Activated CD4-positive, alpha-beta T cell treated with anti-CD3 and anti-CD28 coated beads, Interleukin-2, amount 10 ng/mL, durations not matched to agents 24 days and 14 days (primary cell): ENCODE data around the gene PRDM16. TPM values are rescaled to one million over a fixed set of nuclear protein-coding genes. Genes with fewer than 3 reads are reported as not detected.
"Not testable (repeated sequence)": the region's sequence is repeated elsewhere in the genome, so short reads cannot be mapped to it uniquely, and the experiment has no call there.

Experiments used
- DNase-seq: peaks from one replicate; pipeline ENCODE4 v3.0.0; 2022
- H3K27ac Mint-ChIP-seq: one replicate; pipeline ENCODE4 v1.8.0; 2022; ENCODE audit warnings: mild to moderate bottlenecking, mixed read lengths
- H3K27me3 Mint-ChIP-seq: one replicate; pipeline ENCODE4 v1.8.0; 2022; ENCODE audit warnings: mixed read lengths
- H3K36me3 Mint-ChIP-seq: one replicate; pipeline ENCODE4 v1.8.0; 2022; ENCODE audit warnings: low read depth, mild to moderate bottlenecking, mixed read lengths
- H3K4me1 Mint-ChIP-seq: one replicate; pipeline ENCODE4 v1.8.0; 2021; ENCODE audit warnings: mixed read lengths
- H3K4me3 Mint-ChIP-seq: one replicate; pipeline ENCODE4 v1.8.0; 2022; ENCODE audit warnings: mild to moderate bottlenecking, moderate library complexity, mixed read lengths
- H3K9me3 Mint-ChIP-seq: one replicate; pipeline ENCODE4 v1.8.0; 2021; ENCODE audit warnings: mixed read lengths
- intact Hi-C: fragments of 100-400 bp; cut with micrococcal nuclease; formaldehyde crosslinking; loops from one replicate; pipeline ENCODE4 v1.15.1; 2023
- total RNA-seq: library from RNA; stranded (reverse); gene quantifications from 2 replicates; pipeline ENCODE4 v1.2.3, GENCODE V29; 2022

PRDM16 gene
- total RNA-seq, 1 donor from 2014 or later = not detected

GRCh38 chr1:3282186-3282585, 213.2 kb downstream of the PRDM16 start:
- intact Hi-C loops = no loop called here
- no peaks in the 10 kb centered on the region for H3K4me1 Mint-ChIP-seq
- no peak overlapping the region for H3K27ac Mint-ChIP-seq
- no peaks in the 10 kb centered on the region for H3K9me3 Mint-ChIP-seq
- H3K4me3 Mint-ChIP-seq = no peak overlapping the region
- H3K36me3 Mint-ChIP-seq = no peaks in the 10 kb centered on the region
- no peaks in the 10 kb centered on the region for H3K27me3 Mint-ChIP-seq
- no peak for DNase-seq

- Mint-ChIP-seq H3K4me1 (no peaks in the 10 kb centered on the region), H3K27ac (no peak overlapping the region), H3K36me3 (no peaks in the 10 kb centered on the region), H3K9me3 (no peaks in the 10 kb centered on the region), H3K4me3 (no peak overlapping the region), H3K27me3 (no peaks in the 10 kb centered on the region)
- DNase-seq = no peak
- intact Hi-C loops = no loop called here
Measured at GRCh38 chr1:3282656-3283430, 213.8 kb downstream of the PRDM16 start.

GRCh38 chr1:3283849-3284248, 214.8 kb downstream of the PRDM16 start:
- no peaks in the 10 kb centered on the region for H3K27me3 Mint-ChIP-seq
- H3K9me3 Mint-ChIP-seq = no peaks in the 10 kb centered on the region
- H3K4me3 Mint-ChIP-seq = no peak overlapping the region
- intact Hi-C loops = no loop called here
- H3K36me3 Mint-ChIP-seq = no peaks in the 10 kb centered on the region
- DNase-seq = peak; percentile 57
- H3K27ac Mint-ChIP-seq = no peak overlapping the region
- no peaks in the 10 kb centered on the region for H3K4me1 Mint-ChIP-seq

GRCh38 chr1:3284691-3285090, 215.7 kb downstream of the PRDM16 start:
- no peaks in the 10 kb centered on the region for H3K9me3 Mint-ChIP-seq
- intact Hi-C loops = no loop called here
- no peaks in the 10 kb centered on the region for H3K27me3 Mint-ChIP-seq
- DNase-seq = no peak
- no peak overlapping the region for H3K4me3 Mint-ChIP-seq
- H3K27ac Mint-ChIP-seq = no peak overlapping the region
- H3K4me1 Mint-ChIP-seq = no peaks in the 10 kb centered on the region
- H3K36me3 Mint-ChIP-seq = no peaks in the 10 kb centered on the region

GRCh38 chr1:3285106-3285740, 216.2 kb downstream of the PRDM16 start:
- no peak overlapping the region for H3K27ac Mint-ChIP-seq
- no peaks in the 10 kb centered on the region for H3K27me3 Mint-ChIP-seq
- no peak for DNase-seq
- H3K9me3 Mint-ChIP-seq = no peaks in the 10 kb centered on the region
- H3K4me3 Mint-ChIP-seq = no peak overlapping the region
- no peaks in the 10 kb centered on the region for H3K4me1 Mint-ChIP-seq
- intact Hi-C loops = no loop called here
- H3K36me3 Mint-ChIP-seq = no peaks in the 10 kb centered on the region

GRCh38 chr1:3287095-3287494, 218.1 kb downstream of the PRDM16 start:
- H3K4me3 Mint-ChIP-seq, H3K9me3 Mint-ChIP-seq, DNase-seq, H3K36me3 Mint-ChIP-seq, H3K27me3 Mint-ChIP-seq, H3K4me1 Mint-ChIP-seq, intact Hi-C loops, H3K27ac Mint-ChIP-seq: not testable (repeated sequence)

- no peaks in the 10 kb centered on the region for H3K4me1 Mint-ChIP-seq
- H3K4me3 Mint-ChIP-seq = no peak overlapping the region
- intact Hi-C loops = no loop called here
- H3K27me3 Mint-ChIP-seq = no peaks in the 10 kb centered on the region
- H3K9me3 Mint-ChIP-seq = no peaks in the 10 kb centered on the region
- DNase-seq = no peak
- no peak overlapping the region for H3K27ac Mint-ChIP-seq
- no peaks in the 10 kb centered on the region for H3K36me3 Mint-ChIP-seq
Measured at GRCh38 chr1:3287656-3288160, 218.7 kb downstream of the PRDM16 start.

- Mint-ChIP-seq H3K4me3 (no peak overlapping the region), H3K4me1 (no peaks in the 10 kb centered on the region), H3K36me3 (no peaks in the 10 kb centered on the region), H3K27me3 (no peaks in the 10 kb centered on the region), H3K27ac (no peak overlapping the region), H3K9me3 (no peaks in the 10 kb centered on the region)
- no peak for DNase-seq
- intact Hi-C loops = no loop called here
Measured at GRCh38 chr1:3289502-3289901, 220.5 kb downstream of the PRDM16 start.

- DNase-seq = no peak
- H3K27ac Mint-ChIP-seq = no peak overlapping the region
- no peaks in the 10 kb centered on the region for H3K9me3 Mint-ChIP-seq
- no peaks in the 10 kb centered on the region for H3K27me3 Mint-ChIP-seq
- H3K4me1 Mint-ChIP-seq = no peaks in the 10 kb centered on the region
- H3K36me3 Mint-ChIP-seq = no peaks in the 10 kb centered on the region
- intact Hi-C loops = no loop called here
- H3K4me3 Mint-ChIP-seq = no peak overlapping the region
Measured at GRCh38 chr1:3290438-3290837, 221.4 kb downstream of the PRDM16 start.

- DNase-seq = no peak
- no peak overlapping the region for H3K4me3 Mint-ChIP-seq
- no peaks in the 10 kb centered on the region for H3K9me3 Mint-ChIP-seq
- intact Hi-C loops = no loop called here
- no peaks in the 10 kb centered on the region for H3K4me1 Mint-ChIP-seq
- H3K36me3 Mint-ChIP-seq = no peaks in the 10 kb centered on the region
- H3K27ac Mint-ChIP-seq = no peak overlapping the region
- H3K27me3 Mint-ChIP-seq = no peaks in the 10 kb centered on the region
Measured at GRCh38 chr1:3290915-3291314, 221.9 kb downstream of the PRDM16 start.

- intact Hi-C loops = no loop called here
- Mint-ChIP-seq H3K27me3 (no peaks in the 10 kb centered on the region), H3K4me3 (no peak overlapping the region), H3K9me3 (no peaks in the 10 kb centered on the region), H3K36me3 (no peaks in the 10 kb centered on the region), H3K4me1 (no peaks in the 10 kb centered on the region), H3K27ac (no peak overlapping the region)
- no peak for DNase-seq
Measured at GRCh38 chr1:3292051-3292722, 223.2 kb downstream of the PRDM16 start.

GRCh38 chr1:3292868-3293562, 224.0 kb downstream of the PRDM16 start:
- Mint-ChIP-seq H3K27ac (no peak overlapping the region), H3K4me3 (no peak overlapping the region), H3K27me3 (no peaks in the 10 kb centered on the region), H3K36me3 (no peaks in the 10 kb centered on the region), H3K4me1 (no peaks in the 10 kb centered on the region), H3K9me3 (no peaks in the 10 kb centered on the region)
- intact Hi-C loops = no loop called here
- no peak for DNase-seq

- no peak overlapping the region for H3K4me3 Mint-ChIP-seq
- H3K36me3 Mint-ChIP-seq = no peaks in the 10 kb centered on the region
- H3K9me3 Mint-ChIP-seq = no peaks in the 10 kb centered on the region
- H3K27ac Mint-ChIP-seq = no peak overlapping the region
- no peak for DNase-seq
- H3K4me1 Mint-ChIP-seq = no peaks in the 10 kb centered on the region
- intact Hi-C loops = no loop called here
- H3K27me3 Mint-ChIP-seq = no peaks in the 10 kb centered on the region
Measured at GRCh38 chr1:3293563-3294080, 224.6 kb downstream of the PRDM16 start.
